B cell (primary cell): ENCODE measurements around the gene LHX2.

Experiments used
- EZH2 ChIP-seq: IDR thresholded peaks from 2 replicates; pipeline ENCODE4 v1.6.1; 2012; ENCODE audit warnings: borderline replicate concordance, low read depth, mild to moderate bottlenecking, moderate library complexity, low read length; ENCODE audit not compliant: insufficient read depth, poor library complexity, severe bottlenecking
- TF ChIP-seq, protein P1 (sequence below): fragments of 200-600 bp; IDR thresholded peaks from one replicate; pipeline ENCODE4 v1.8.0; 2022; ENCODE audit warnings: antibody characterized with exemption, mild to moderate bottlenecking

DNA sequence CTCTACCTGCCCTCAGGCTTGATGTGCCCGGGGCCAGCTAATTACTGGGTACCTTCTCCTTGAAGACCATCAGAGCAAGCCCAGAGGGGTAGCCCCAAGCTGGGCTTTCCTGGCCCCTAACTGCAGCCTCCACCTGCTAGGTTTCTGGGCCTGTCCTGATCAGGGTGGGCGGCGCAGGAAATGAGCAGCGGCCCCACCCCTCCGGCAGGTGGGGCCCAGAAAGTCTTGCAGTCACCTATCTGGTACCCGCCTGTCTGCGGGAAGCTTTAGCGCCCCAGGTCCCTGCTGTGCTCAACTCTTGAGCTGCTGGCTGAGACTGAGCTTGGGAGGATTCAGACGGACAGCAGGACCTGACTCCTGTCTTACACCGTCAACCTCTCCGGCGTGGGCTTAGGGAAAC is 37.1 kb upstream of the LHX2 start:
- TF ChIP-seq, protein P1, sequence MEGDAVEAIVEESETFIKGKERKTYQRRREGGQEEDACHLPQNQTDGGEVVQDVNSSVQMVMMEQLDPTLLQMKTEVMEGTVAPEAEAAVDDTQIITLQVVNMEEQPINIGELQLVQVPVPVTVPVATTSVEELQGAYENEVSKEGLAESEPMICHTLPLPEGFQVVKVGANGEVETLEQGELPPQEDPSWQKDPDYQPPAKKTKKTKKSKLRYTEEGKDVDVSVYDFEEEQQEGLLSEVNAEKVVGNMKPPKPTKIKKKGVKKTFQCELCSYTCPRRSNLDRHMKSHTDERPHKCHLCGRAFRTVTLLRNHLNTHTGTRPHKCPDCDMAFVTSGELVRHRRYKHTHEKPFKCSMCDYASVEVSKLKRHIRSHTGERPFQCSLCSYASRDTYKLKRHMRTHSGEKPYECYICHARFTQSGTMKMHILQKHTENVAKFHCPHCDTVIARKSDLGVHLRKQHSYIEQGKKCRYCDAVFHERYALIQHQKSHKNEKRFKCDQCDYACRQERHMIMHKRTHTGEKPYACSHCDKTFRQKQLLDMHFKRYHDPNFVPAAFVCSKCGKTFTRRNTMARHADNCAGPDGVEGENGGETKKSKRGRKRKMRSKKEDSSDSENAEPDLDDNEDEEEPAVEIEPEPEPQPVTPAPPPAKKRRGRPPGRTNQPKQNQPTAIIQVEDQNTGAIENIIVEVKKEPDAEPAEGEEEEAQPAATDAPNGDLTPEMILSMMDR: no peak
- TF ChIP-seq EZH2: no peak
